Measurements from ENCODE around the gene COG5. TPM values are rescaled to one million over a fixed set of nuclear protein-coding genes. Genes with fewer than 3 reads are reported as not detected.

COG5 gene
- total RNA-seq, 2 experiments from 2014 or later, result 52.0 to 62.8 TPM

GRCh38 chr7:107394276-107394675, 169.4 kb downstream of the COG5 start:
- Mint-ChIP-seq H3K27ac (no peak overlapping the region), H3K4me1 (ENCODE audit: low read depth) (no peaks in the 10 kb centered on the region), H3K36me3 (ENCODE audit: low read depth) (peaks cover 15% of the 10 kb centered on the region), H3K27me3 (ENCODE audit: low read depth) (no peaks in the 10 kb centered on the region), H3K4me3 (no peak overlapping the region), H3K9me3 (no peaks in the 10 kb centered on the region)
- intact Hi-C loops (cut with micrococcal nuclease), result no loop called here
- CTCF ChIA-PET, result interaction anchor here (0.7 to 1.4 kb wide), 2 partner anchors 8 to 190 kb away, joined by 3 read pairs; no protein-coding TSS in a partner anchor
- DNase-seq, result no peak

GRCh38 chr7:107392830-107393229, 170.9 kb downstream of the COG5 start:
- H3K27me3 Mint-ChIP-seq (ENCODE audit: low read depth), result no peaks in the 10 kb centered on the region
- H3K4me1 Mint-ChIP-seq (ENCODE audit: low read depth), result peaks cover 1% of the 10 kb centered on the region
- H3K9me3 Mint-ChIP-seq, result no peaks in the 10 kb centered on the region
- H3K27ac Mint-ChIP-seq, result no peak overlapping the region
- CTCF ChIA-PET, result no interaction called here
- no peak for DNase-seq
- H3K36me3 Mint-ChIP-seq (ENCODE audit: low read depth), result peaks cover 11% of the 10 kb centered on the region
- intact Hi-C loops (cut with micrococcal nuclease), result no loop called here
- no peak overlapping the region for H3K4me3 Mint-ChIP-seq

GRCh38 chr7:107390916-107391315, 172.8 kb downstream of the COG5 start:
- intact Hi-C loops (cut with micrococcal nuclease), result no loop called here
- H3K27ac Mint-ChIP-seq, result no peak overlapping the region
- H3K9me3 Mint-ChIP-seq, result no peaks in the 10 kb centered on the region
- H3K36me3 Mint-ChIP-seq (ENCODE audit: low read depth), result peaks cover 11% of the 10 kb centered on the region
- H3K27me3 Mint-ChIP-seq (ENCODE audit: low read depth), result no peaks in the 10 kb centered on the region
- no peak overlapping the region for H3K4me3 Mint-ChIP-seq
- DNase-seq, result no peak
- CTCF ChIA-PET, result no interaction called here
- peaks cover 1% of the 10 kb centered on the region for H3K4me1 Mint-ChIP-seq (ENCODE audit: low read depth)

GRCh38 chr7:107388604-107389003, 175.1 kb downstream of the COG5 start:
- CTCF ChIA-PET, result no interaction called here
- Mint-ChIP-seq H3K9me3 (no peaks in the 10 kb centered on the region), H3K4me3 (no peak overlapping the region), H3K27me3 (ENCODE audit: low read depth) (no peaks in the 10 kb centered on the region), H3K27ac (no peak overlapping the region), H3K4me1 (ENCODE audit: low read depth) (peaks cover 3% of the 10 kb centered on the region), H3K36me3 (ENCODE audit: low read depth) (peaks cover 8% of the 10 kb centered on the region)
- intact Hi-C loops (cut with micrococcal nuclease), result no loop called here
- no peak for DNase-seq

DNA sequence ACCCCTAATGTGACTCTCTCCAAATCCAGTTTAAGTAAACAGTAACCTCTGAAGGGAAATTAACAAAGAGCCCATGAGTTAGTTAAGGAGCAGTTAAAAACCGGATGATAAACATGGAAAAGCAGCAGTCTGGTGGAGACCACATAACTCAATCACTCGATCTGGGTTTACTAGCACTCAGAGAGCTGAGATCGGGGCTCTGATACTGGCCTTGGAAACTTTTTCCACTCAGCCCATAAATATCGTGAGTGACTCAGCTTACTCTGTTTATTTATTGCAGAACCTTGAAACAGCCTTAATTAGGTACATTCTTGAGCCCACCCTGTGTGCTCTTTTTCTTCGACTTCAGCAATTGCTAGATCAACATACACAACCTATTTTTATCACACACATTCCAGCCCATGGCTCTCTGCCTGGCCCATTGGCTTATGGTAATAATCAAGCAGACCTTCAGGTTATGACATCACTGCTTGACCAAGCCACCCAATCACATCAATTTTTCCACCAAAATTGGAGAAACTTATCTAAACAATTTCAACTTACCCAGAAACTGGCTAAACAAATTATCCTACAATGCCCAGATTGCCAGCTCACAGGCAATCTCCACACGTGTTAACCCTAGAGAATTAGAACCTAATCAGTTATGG, 176.0 kb downstream of the COG5 start:
- Mint-ChIP-seq H3K27ac (no peak overlapping the region), H3K36me3 (ENCODE audit: low read depth) (peaks cover 6% of the 10 kb centered on the region), H3K27me3 (ENCODE audit: low read depth) (no peaks in the 10 kb centered on the region), H3K4me1 (ENCODE audit: low read depth) (peaks cover 3% of the 10 kb centered on the region), H3K4me3 (no peak overlapping the region), H3K9me3 (no peaks in the 10 kb centered on the region)
- DNase-seq, result no peak
- CTCF ChIA-PET, result no interaction called here
- intact Hi-C loops (cut with micrococcal nuclease), result no loop called here

DNA sequence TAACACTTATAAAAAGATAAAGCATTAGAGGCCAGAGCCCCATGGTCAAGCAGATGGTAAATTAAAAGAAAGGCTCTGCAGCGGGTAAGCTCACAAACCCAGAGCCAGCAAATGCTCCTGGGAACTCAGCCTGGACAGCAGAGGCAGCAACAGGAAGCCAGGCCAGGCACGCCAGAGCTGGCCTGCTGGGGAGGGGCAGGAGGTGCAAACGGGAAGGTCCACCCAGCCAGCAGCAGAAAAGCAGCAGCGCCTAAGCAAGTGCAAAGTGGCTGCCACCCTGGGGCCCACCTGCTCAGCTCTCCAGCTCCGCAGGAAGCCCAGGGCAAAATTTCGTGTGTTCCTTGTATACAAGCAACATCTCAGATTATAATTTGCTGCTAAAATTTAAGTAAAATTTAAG, 176.6 kb downstream of the COG5 start:
- intact Hi-C loops (cut with micrococcal nuclease), result no loop called here
- Mint-ChIP-seq H3K9me3 (no peaks in the 10 kb centered on the region), H3K27me3 (ENCODE audit: low read depth) (no peaks in the 10 kb centered on the region), H3K27ac (no peak overlapping the region), H3K36me3 (ENCODE audit: low read depth) (peaks cover 6% of the 10 kb centered on the region), H3K4me1 (ENCODE audit: low read depth) (peaks cover 3% of the 10 kb centered on the region), H3K4me3 (no peak overlapping the region)
- DNase-seq, result no peak
- CTCF ChIA-PET, result interaction anchor here (0.8 to 1.1 kb wide), 2 partner anchors 8 to 14 kb away, joined by 3 read pairs; no protein-coding TSS in a partner anchor

GRCh38 chr7:107386548-107387102, 177.1 kb downstream of the COG5 start:
- Mint-ChIP-seq H3K36me3 (ENCODE audit: low read depth) (peaks cover 6% of the 10 kb centered on the region), H3K4me1 (ENCODE audit: low read depth) (peaks cover 4% of the 10 kb centered on the region), H3K9me3 (no peaks in the 10 kb centered on the region), H3K27ac (no peak overlapping the region), H3K4me3 (no peak overlapping the region), H3K27me3 (ENCODE audit: low read depth) (no peaks in the 10 kb centered on the region)
- DNase-seq, result no peak
- CTCF ChIA-PET, result interaction anchor here (0.8 to 1.1 kb wide), 2 partner anchors 8 to 13 kb away, joined by 3 read pairs; no protein-coding TSS in a partner anchor
- intact Hi-C loops (cut with micrococcal nuclease), result no loop called here

DNA sequence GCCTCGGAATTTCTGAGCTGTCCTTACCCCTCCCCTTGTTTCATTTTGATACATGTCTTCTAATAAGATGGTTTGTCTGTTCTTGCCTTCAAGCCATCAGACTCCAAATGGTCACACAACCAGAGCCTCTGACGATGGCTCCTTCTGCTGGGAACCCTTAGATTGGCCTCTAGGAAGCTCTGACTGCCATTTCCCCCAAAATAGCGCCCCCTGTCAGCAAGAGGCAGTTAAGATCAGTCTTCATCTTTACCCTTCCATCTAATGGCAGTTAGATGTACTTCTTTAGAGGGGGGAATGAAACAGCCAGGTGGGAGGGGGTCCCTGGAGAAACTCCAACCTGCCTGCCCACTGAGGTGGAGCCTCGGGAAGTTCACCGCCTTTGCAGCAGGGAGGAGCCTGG, 179.7 kb downstream of the COG5 start:
- peaks cover 9% of the 10 kb centered on the region for H3K4me1 Mint-ChIP-seq (ENCODE audit: low read depth)
- DNase-seq, result no peak
- intact Hi-C loops (cut with micrococcal nuclease), result no loop called here
- peaks cover 2% of the 10 kb centered on the region for H3K36me3 Mint-ChIP-seq (ENCODE audit: low read depth)
- H3K27ac Mint-ChIP-seq, result no peak overlapping the region
- H3K4me3 Mint-ChIP-seq, result no peak overlapping the region
- H3K27me3 Mint-ChIP-seq (ENCODE audit: low read depth), result no peaks in the 10 kb centered on the region
- no peaks in the 10 kb centered on the region for H3K9me3 Mint-ChIP-seq
- CTCF ChIA-PET, result interaction anchor here (0.5 to 1.0 kb wide), 3 partner anchors 10 to 1246 kb away, joined by 3 to 5 read pairs (median 3); no protein-coding TSS in a partner anchor

- Mint-ChIP-seq H3K27ac (no peak overlapping the region), H3K4me1 (ENCODE audit: low read depth) (peaks cover 9% of the 10 kb centered on the region), H3K27me3 (ENCODE audit: low read depth) (no peaks in the 10 kb centered on the region), H3K36me3 (ENCODE audit: low read depth) (peaks cover 4% of the 10 kb centered on the region), H3K4me3 (no peak overlapping the region), H3K9me3 (no peaks in the 10 kb centered on the region)
- CTCF ChIA-PET, result interaction anchor here (0.6 to 1.0 kb wide), 3 partner anchors 9 to 257 kb away, joined by 3 to 5 read pairs (median 3); no protein-coding TSS in a partner anchor
- no peak for DNase-seq
- intact Hi-C loops (cut with micrococcal nuclease), result no loop called here
Observed at GRCh38 chr7:107383203-107383602, 180.5 kb downstream of the COG5 start.

DNA sequence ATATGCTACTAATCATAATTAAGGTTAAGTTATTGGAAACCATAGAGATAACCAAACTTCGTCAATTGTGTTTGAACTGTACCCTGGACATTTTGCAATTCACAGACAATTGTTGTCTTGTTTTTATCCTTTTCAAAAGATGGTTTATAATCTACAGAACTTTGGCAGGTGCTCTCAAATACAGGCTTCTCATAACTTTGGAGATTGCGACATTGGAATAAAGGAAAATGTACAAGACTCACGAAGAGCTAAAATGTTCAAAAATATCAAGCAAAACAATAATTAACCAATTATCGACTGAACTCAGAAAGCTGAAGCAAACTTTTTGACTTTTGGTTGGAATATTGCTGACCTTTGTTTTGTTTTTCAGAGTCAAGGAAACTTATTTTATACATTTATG, 182.3 kb downstream of the COG5 start:
- Mint-ChIP-seq H3K27me3 (ENCODE audit: low read depth) (no peaks in the 10 kb centered on the region), H3K4me1 (ENCODE audit: low read depth) (peaks cover 8% of the 10 kb centered on the region), H3K9me3 (no peaks in the 10 kb centered on the region), H3K27ac (no peak overlapping the region), H3K36me3 (ENCODE audit: low read depth) (peaks cover 4% of the 10 kb centered on the region), H3K4me3 (no peak overlapping the region)
- intact Hi-C loops (cut with micrococcal nuclease), result no loop called here
- no peak for DNase-seq
- CTCF ChIA-PET, result no interaction called here

DNA sequence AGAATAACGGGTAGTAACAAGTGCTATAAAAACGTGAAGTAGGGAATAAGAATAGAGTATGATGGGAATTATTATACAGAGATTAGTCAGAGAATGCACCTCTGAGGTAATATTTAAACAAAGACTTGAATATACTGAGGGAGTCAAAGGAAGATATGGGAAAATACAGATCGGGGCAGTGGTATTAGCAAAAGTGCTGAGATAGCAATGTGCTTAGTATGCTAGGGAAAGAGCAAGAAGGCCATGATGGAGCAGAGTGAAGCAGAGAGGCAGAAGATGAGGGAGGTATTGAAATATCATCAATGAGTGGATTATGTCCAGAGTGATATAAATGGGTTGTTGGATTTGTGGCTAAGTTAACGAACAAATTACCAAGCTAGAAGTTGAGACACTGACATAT, 190.4 kb downstream of the COG5 start:
- intact Hi-C loops (cut with micrococcal nuclease), result no loop called here
- no peaks in the 10 kb centered on the region for H3K9me3 Mint-ChIP-seq
- peaks cover 2% of the 10 kb centered on the region for H3K4me1 Mint-ChIP-seq (ENCODE audit: low read depth)
- H3K4me3 Mint-ChIP-seq, result no peak overlapping the region
- peaks cover 4% of the 10 kb centered on the region for H3K36me3 Mint-ChIP-seq (ENCODE audit: low read depth)
- CTCF ChIA-PET, result interaction anchor here (0.7 to 1.4 kb wide), 3 partner anchors 9 to 14 kb away, joined by 3 to 5 read pairs (median 3); no protein-coding TSS in a partner anchor
- DNase-seq, result no peak
- no peaks in the 10 kb centered on the region for H3K27me3 Mint-ChIP-seq (ENCODE audit: low read depth)
- H3K27ac Mint-ChIP-seq, result no peak overlapping the region

GRCh38 chr7:107372298-107372697, 191.4 kb downstream of the COG5 start:
- CTCF ChIA-PET, result no interaction called here

DNA sequence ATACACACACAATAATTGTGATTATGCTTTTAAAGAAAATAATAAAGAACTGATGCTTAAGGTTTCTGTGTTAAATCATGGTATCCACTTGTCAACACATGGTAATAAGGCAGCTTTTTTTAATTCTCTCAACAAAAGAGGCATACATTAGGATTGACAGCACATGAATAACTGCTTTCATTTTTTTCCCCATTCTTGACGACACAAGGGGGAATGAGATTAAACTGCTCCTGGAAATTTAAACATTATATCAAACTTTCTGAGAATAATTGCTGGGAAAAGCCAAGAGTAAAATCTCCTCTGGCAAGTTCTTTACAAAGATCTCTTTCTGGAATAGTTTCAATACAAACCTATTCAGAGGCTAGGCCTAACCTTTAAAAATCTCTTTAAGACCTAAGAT, 192.9 kb downstream of the COG5 start:
- H3K36me3 Mint-ChIP-seq (ENCODE audit: low read depth), result peaks cover 11% of the 10 kb centered on the region
- intact Hi-C loops (cut with micrococcal nuclease), result no loop called here
- H3K4me3 Mint-ChIP-seq, result no peak overlapping the region
- peaks cover 2% of the 10 kb centered on the region for H3K4me1 Mint-ChIP-seq (ENCODE audit: low read depth)
- H3K9me3 Mint-ChIP-seq, result no peaks in the 10 kb centered on the region
- no peak for DNase-seq
- CTCF ChIA-PET, result no interaction called here
- H3K27me3 Mint-ChIP-seq (ENCODE audit: low read depth), result no peaks in the 10 kb centered on the region
- H3K27ac Mint-ChIP-seq, result no peak overlapping the region

More at GRCh38 chr7:107372298-107372697, 191.4 kb downstream of the COG5 start:
- intact Hi-C loops (cut with micrococcal nuclease), result no loop called here
- H3K4me1 Mint-ChIP-seq (ENCODE audit: low read depth), result peaks cover 2% of the 10 kb centered on the region
- no peak for DNase-seq
- H3K27ac Mint-ChIP-seq, result no peak overlapping the region
- H3K36me3 Mint-ChIP-seq (ENCODE audit: low read depth), result peaks cover 8% of the 10 kb centered on the region
- H3K27me3 Mint-ChIP-seq (ENCODE audit: low read depth), result no peaks in the 10 kb centered on the region
- H3K9me3 Mint-ChIP-seq, result no peaks in the 10 kb centered on the region
- no peak overlapping the region for H3K4me3 Mint-ChIP-seq

All from activated naive CD4-positive, alpha-beta T cell treated with anti-CD3 and anti-CD28 coated beads for 36 hours (primary cell).